ENCODE results near the gene NRDC. TPM values are rescaled to one million over a fixed set of nuclear protein-coding genes. Genes with fewer than 3 reads are reported as not detected.
A peak's percentile ranks its signal among the peaks of the same experiment; 100 is the strongest.
"Not testable (repeated sequence)": the region's sequence is repeated elsewhere in the genome, so short reads cannot be mapped to it uniquely, and the experiment has no call there.

NRDC gene
- total RNA-seq, 1 experiment from 2014 or later: 82.9 TPM

DNA sequence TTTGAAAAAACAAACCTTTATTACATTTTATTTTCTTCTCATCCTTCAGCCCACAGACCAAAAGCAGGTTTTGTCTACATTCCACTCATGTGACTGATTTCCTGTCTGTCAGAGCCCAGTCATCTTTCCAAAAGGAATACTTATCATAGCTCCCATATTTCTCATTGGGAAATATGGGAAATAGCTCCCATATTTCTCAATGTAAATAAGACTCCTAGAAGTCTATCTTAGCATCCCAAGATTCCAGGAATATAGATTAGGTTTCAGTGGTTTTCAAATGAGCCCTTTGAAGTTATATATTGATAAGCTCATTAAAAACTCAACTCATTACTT is 19.1 kb upstream of the NRDC start:
- DNase-seq (ENCODE audit: low read depth): peak; percentile 89

DNA sequence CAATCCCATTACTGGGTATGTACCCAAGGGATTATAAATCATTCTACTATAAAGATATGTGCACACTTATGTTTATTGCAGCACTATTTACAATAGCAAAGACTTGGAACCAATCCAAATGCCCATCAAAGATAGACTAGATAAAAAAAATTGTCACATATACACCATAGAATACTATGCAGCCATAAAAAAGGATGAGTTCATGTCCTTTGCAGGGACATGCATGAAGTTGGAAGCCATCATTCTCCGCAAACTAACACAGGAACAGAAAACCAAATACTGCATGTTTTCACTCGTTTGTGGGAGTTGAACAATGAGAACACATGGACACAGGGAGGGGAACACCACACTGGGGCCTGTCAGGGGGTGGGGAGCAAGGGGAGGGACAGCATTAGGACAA is 16.2 kb upstream of the NRDC start:
- DNase-seq (ENCODE audit: low read depth): not testable (repeated sequence)

DNA sequence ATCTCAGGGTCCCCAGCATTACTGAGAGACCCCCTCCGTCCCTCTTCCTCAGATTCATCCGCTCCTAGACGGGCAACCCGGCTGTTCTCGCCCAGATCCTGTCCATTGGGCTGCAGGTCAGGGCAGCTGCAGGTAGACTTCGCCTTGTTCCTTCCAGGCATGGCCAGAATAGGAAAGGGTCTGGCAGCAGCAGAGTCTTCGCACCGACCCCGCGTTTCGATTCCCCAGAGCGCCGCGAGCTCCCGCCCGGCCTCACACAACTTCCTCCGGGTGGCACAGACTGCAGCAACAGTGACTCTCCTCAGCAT is 265 bp downstream of the NRDC start:
- no peak for DNase-seq (ENCODE audit: low read depth)

GRCh38 chr1:51877434-51878307 is 856 bp downstream of the NRDC start:
- DNase-seq (ENCODE audit: low read depth): peak; percentile 57

DNA sequence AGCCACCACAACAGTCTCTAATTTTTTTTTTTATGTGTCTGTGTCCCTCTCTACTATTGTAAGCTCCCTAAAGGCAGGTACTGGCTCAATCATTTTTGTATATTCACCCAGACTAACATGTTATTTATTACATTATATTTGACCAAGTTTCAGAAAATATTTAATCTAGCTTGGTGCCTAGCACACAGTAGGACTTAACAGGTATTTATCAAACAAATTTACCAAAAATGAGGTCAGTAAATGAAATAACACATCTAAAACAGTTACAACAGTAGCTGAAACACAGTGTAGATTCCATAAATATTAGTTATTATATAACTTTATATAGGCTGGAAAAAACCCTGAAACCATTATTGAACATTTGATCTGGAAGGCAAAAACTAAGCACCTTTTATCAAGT is 2.7 kb downstream of the NRDC start:
- DNase-seq (ENCODE audit: low read depth): no peak

DNA sequence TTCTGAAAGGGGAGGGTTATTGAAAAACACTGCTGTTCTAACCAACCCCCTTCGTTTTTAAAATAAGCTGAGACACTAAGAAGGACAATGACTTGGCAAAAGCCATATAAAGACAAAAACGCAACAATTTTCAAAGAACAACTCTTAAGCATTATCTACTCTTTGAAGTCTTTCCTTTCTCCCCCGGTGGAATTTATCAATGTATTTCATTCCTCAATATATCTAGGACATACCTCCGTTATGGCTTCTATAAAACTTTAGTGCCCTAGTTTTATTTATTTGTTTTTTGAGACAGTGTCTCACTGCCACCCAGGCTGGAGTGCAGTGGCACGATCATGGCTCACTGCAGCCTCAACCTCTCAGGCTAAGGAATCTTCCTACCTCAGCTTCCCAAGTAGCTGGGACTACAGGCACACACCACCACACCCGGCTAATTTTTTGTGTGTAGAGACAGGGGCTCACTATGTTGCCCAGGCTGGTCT is 3.2 kb downstream of the NRDC start:
- no peak for DNase-seq (ENCODE audit: low read depth)

GRCh38 chr1:51873270-51873669 is 5.3 kb downstream of the NRDC start:
- not testable (repeated sequence) for DNase-seq (ENCODE audit: low read depth)

DNA sequence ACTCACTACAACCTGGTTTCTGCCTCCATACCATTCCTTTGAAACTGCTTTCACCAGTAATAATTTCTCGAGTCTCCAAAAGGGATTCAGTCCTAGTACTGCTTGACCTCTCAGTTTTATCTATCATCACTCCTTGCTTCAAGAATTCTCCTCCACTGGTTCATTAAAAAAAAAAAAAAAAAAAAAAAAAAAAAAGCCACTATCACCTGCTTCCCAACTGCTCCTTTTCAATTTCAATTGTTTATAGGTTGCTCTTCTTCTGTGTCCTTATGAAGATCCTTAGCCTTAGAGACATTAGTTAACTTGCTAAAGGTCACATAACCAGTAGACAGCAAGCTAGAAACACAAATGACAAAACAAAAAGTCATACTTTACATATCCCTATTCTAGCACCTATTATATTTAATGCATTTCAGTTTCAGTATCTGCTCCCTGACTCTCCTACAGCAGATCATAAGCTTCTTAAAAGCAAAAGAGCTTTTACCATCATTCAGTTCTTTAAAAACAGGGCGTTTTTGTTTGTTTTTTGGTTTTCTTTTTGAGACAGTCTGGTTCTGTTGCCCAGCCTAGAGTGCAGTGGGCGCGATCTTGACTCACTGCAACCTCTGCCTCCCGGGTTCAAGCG is 7.1 kb downstream of the NRDC start:
- no peak for DNase-seq (ENCODE audit: low read depth)

GRCh38 chr1:51870603-51871350 is 7.8 kb downstream of the NRDC start:
- DNase-seq (ENCODE audit: low read depth): no peak

- DNase-seq (ENCODE audit: low read depth): no peak
Measured at GRCh38 chr1:51867479-51868232, 10.9 kb downstream of the NRDC start.

- no peak for DNase-seq (ENCODE audit: low read depth)
Measured at GRCh38 chr1:51863384-51863783, 15.1 kb downstream of the NRDC start.

- peak; percentile 29 for DNase-seq (ENCODE audit: low read depth)
Measured at GRCh38 chr1:51861669-51862068, 16.9 kb downstream of the NRDC start.

DNA sequence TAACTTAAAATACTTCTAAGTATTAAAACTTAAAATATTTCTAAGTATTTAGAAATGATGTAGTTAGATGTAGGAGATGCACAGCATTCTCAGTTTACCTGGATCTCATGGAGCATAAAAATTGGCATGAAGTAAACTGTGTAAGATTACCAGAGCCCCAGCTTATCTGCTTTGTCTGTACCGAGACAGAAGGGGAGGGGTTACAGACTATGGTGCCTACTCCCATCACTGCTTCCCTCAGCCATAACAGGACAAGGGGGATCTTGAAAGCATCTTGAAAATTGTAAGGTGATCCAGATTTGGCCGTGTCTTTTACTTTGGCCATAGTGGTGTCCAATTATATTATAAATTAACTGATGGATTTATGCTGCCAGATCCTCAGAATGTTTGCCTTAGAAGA is 18.8 kb downstream of the NRDC start:
- DNase-seq (ENCODE audit: low read depth): no peak

GRCh38 chr1:51859333-51859732 is 19.2 kb downstream of the NRDC start:
- DNase-seq (ENCODE audit: low read depth): no peak

GRCh38 chr1:51858892-51859291 is 19.6 kb downstream of the NRDC start:
- no peak for DNase-seq (ENCODE audit: low read depth)

- no peak for DNase-seq (ENCODE audit: low read depth)
Measured at GRCh38 chr1:51856745-51857144, 21.8 kb downstream of the NRDC start.

DNA sequence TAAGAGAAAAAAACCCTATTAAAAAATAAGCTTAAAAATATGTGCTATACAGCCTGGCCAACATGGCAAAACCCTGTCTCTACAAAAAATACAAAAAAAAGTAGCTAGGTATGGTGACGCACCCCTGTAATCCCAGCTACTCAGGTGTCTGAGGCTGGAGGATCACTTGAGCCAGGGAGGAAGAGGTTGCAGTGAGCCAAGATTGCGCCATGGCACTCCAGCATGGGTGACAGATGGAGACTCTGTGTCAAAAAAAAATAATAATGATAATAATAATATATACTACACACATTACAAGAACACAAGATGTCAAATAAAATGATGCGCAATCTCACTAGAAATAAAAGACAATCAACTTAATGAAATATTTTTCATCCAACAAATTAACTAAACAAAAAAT is 22.9 kb downstream of the NRDC start:
- DNase-seq (ENCODE audit: low read depth): no peak

GRCh38 chr1:51853360-51853759 is 25.2 kb downstream of the NRDC start:
- DNase-seq (ENCODE audit: low read depth): no peak

DNA sequence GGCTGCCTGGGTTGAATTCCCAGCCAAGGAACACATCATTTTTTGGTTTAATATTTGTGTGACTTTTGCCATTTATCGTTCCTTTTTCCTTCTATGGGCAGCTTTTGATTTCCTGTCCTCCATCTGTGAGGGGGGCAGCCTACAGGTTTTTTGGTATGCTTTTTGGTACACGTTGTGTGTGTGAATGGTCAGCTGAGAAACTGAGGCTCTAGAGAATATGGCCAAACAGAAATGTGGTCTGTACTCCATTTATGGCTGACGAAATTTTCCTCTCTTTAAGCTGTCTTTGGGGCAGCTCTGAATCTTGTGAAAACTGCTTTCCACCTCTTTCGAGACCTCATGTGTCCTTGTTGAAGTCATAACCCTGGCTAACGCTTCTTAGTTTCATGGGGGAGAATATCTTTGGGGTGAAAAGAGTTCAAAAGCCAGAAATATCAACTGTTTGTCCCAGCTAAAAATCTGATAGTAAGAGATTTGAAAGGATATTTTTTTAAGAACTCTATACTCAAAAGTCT is 26.6 kb downstream of the NRDC start:
- no peak for DNase-seq (ENCODE audit: low read depth)

DNA sequence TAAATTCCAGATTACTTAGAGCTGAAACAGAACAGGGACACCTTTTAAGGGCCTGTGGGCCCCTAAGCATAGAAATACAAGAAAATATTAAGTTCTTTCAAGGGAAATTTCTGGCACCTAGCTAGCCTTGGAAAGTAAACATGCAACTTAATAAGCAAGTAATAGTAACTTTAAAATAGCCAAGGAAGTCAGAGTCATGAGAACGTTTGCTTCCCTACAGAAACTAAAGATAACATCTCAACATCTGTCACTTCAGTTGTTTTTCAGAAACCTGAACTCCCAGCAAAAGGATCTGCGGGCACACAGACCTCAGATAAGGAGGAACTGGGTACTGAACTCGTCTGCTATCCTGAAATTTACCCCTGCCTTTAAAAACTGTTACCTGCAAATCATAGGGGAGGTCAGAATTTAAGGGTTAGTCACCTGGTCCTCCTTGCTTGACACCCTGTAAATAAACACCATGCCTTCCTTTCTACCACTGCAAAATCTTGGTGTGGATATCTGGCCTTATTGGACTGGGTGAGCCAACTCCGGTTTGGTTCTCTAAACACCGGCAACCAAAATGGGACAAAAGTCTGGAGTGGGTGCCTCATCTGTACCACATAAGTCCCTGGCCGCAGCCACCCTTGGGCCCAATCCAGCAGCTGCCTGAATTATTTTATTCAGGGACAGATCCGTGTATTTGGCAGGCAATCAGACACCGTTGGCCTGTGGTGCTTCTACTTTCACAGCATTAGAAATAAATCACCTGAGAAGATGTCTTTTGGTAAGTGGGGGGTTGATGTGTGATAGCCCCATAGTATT is 27.9 kb downstream of the NRDC start:
- no peak for DNase-seq (ENCODE audit: low read depth)

Measured in M059J (cell line).